SK-N-MC (cell line): ENCODE data around the gene NMBR.

Source experiments
- EZH2 ChIP-seq: fragments of 200-600 bp; sonication (generic); IDR thresholded peaks from one replicate; pipeline ENCODE4 v1.6.1; 2017; ENCODE audit warnings: antibody characterized with exemption
- POLR2AphosphoS5 ChIP-seq: IDR thresholded peaks from 2 replicates; pipeline ENCODE4 v1.6.1; 2012; ENCODE audit warnings: mild to moderate bottlenecking, low read depth, low read length, borderline replicate concordance

- TF ChIP-seq POLR2AphosphoS5 (no peak), EZH2 (no peak)
Measured at GRCh38 chr6:142187209-142187608, 40.3 kb upstream of the NMBR start.
